GM19035 (cell line): ENCODE results near the gene MTRF1.
"Not testable (repeated sequence)": the region's sequence is repeated elsewhere in the genome, so short reads cannot be mapped to it uniquely, and the experiment has no call there.

Source experiments
- ATAC-seq: cut with Tn5 transposase; IDR thresholded peaks from one replicate; pipeline ENCODE4 v1.9.1; 2021; ENCODE audit not compliant: unreplicated experiment

Gene MTRF1

GRCh38 chr13:41178040-41178439 lies 85.3 kb downstream of the MTRF1 start:
- no peak for ATAC-seq

GRCh38 chr13:41177616-41178015 lies 85.8 kb downstream of the MTRF1 start:
- no peak for ATAC-seq

- not testable (repeated sequence) for ATAC-seq
Observed at GRCh38 chr13:41175576-41175975, 87.8 kb downstream of the MTRF1 start.
